NCI-H2196 (cell line): ENCODE data around the gene PHF13.
"Not testable (repeated sequence)": the region's sequence is repeated elsewhere in the genome, so short reads cannot be mapped to it uniquely, and the experiment has no call there.

Experiments
- DNase-seq: peaks from one replicate; lab custom pipeline; 2025; ENCODE audit not compliant: unreplicated experiment; lab: John Stamatoyannopoulos, UW

PHF13 gene

GRCh38 chr1:6653436-6654290 is 40.1 kb downstream of the PHF13 start:
- no peak for DNase-seq

- no peak for DNase-seq
These were observed 43.6 kb downstream of the PHF13 start for GRCh38 chr1:6657138-6657537.

GRCh38 chr1:6658359-6659060 is 45.0 kb downstream of the PHF13 start:
- DNase-seq, result no peak

GRCh38 chr1:6660415-6661049 is 47.0 kb downstream of the PHF13 start:
- no peak for DNase-seq

- DNase-seq, result not testable (repeated sequence)
These were observed 48.9 kb downstream of the PHF13 start for GRCh38 chr1:6662468-6662867.

GRCh38 chr1:6666696-6667095 is 53.2 kb downstream of the PHF13 start:
- no peak for DNase-seq

GRCh38 chr1:6667139-6667538 is 53.6 kb downstream of the PHF13 start:
- no peak for DNase-seq

GRCh38 chr1:6668503-6668902 is 55.0 kb downstream of the PHF13 start:
- DNase-seq, result no peak

- DNase-seq, result no peak
These were observed 59.0 kb downstream of the PHF13 start for GRCh38 chr1:6672558-6672957.
